HepG2 (cell line): ENCODE data around the gene TLN1. TPM values are rescaled to one million over a fixed set of nuclear protein-coding genes. Genes with fewer than 3 reads are reported as not detected.
A peak's percentile ranks its signal among the peaks of the same experiment; 100 is the strongest.

Experiments
- GABPA ChIP-seq, 2 experiments: IDR thresholded peaks; 2 replicates each; pipeline ENCODE4 v1.6.1; 2011 to 2016; ENCODE audit warnings: low read depth in 2 of 2, low read length in 1 of 2, missing biosample characterization in 1 of 2, missing genetic modification characterization in 1 of 2
- PTBP1 ChIP-seq: fragments of 200-400 bp; formaldehyde crosslinking; IDR thresholded peaks from 2 replicates; pipeline ENCODE4 v1.6.1; 2018; ENCODE audit warnings: low read length, low read depth; ENCODE audit not compliant: poor library complexity, severe bottlenecking
- RARG ChIP-seq: sonication (generic); formaldehyde crosslinking; IDR thresholded peaks from 2 replicates; pipeline ENCODE4 v1.4.0; 2020; ENCODE audit warnings: low read depth, mild to moderate bottlenecking, missing genetic modification reagents
- TMF1 ChIP-seq: sonication (generic); formaldehyde crosslinking; IDR thresholded peaks from 2 replicates; pipeline ENCODE4 v1.8.1; 2022; ENCODE audit warnings: low read depth, missing genetic modification reagents
- YY1 ChIP-seq: IDR thresholded peaks from 2 replicates; pipeline ENCODE4 v1.6.1; 2011; ENCODE audit warnings: low read length, low read depth, moderate library complexity, mild to moderate bottlenecking; ENCODE audit not compliant: insufficient read depth, insufficient replicate concordance
- ZKSCAN5 ChIP-seq: sonication (generic); formaldehyde crosslinking; IDR thresholded peaks from 2 replicates; pipeline ENCODE4 v1.5.1; 2020; ENCODE audit warnings: mild to moderate bottlenecking, missing genetic modification reagents
- ZNF121 ChIP-seq: sonication (generic); formaldehyde crosslinking; IDR thresholded peaks from 2 replicates; pipeline ENCODE4 v1.5.0; 2020; ENCODE audit warnings: mild to moderate bottlenecking, missing genetic modification reagents
- ZNF3 ChIP-seq: IDR thresholded peaks from 2 replicates; pipeline ENCODE4 v1.7.0; 2017; ENCODE audit warnings: inconsistent platforms
- ZNF34 ChIP-seq: sonication (generic); formaldehyde crosslinking; IDR thresholded peaks from 2 replicates; pipeline ENCODE4 v1.4.0; 2020; ENCODE audit warnings: mild to moderate bottlenecking, missing genetic modification reagents, borderline replicate concordance
- ZNF644 ChIP-seq: IDR thresholded peaks from 2 replicates; pipeline ENCODE4 v1.6.1; 2016; ENCODE audit warnings: low read depth
- polyA plus RNA-seq, 8 experiments: library from polyadenylated mRNA; depleted of rRNA in 3 of 8; stranded (reverse) in 7 of 8; unstranded in 1 of 8; fragments of >200 nt; fragmentation: Illumina TruSeq in 4 of 8; extraction: Trizol in 4 of 8; gene quantifications; 2 replicates each; pipeline versions ENCODE4 v1.2.1 to v1.2.3, GENCODE V29; 2011 to 2016; ENCODE audit warnings: low read depth in 4 of 8, missing spikeins in 1 of 8, mixed read lengths in 1 of 8; ENCODE audit not compliant: insufficient read depth in 1 of 8
- total RNA-seq, 5 experiments: library from RNA; depleted of rRNA; stranded (reverse); fragments of >200 nt; fragmentation: Illumina TruSeq; extraction: Trizol; gene quantifications; 2 replicates each; pipeline ENCODE4 v1.2.3, GENCODE V29; 2016; ENCODE audit warnings: low read depth in 1 of 5
- TF ChIP-seq, protein P1 (sequence below): sonication (generic); formaldehyde crosslinking; IDR thresholded peaks from 2 replicates; pipeline ENCODE4 v1.4.0; 2020; ENCODE audit warnings: missing genetic modification reagents, borderline replicate concordance
- TF ChIP-seq, protein P2 (sequence below): sonication (generic); formaldehyde crosslinking; IDR thresholded peaks from 2 replicates; pipeline ENCODE4 v1.8.0; 2022; ENCODE audit warnings: mild to moderate bottlenecking, missing genetic modification reagents
- TF ChIP-seq, protein P3 (sequence below): sonication (generic); formaldehyde crosslinking; conservative IDR thresholded peaks from 2 replicates; pipeline ENCODE4 v1.5.0; 2020; ENCODE audit warnings: missing genetic modification reagents
- TF ChIP-seq, protein P4 (sequence below): sonication (generic); formaldehyde crosslinking; IDR thresholded peaks from 2 replicates; pipeline ENCODE4 v1.5.1; 2020; ENCODE audit warnings: missing genetic modification reagents, mild to moderate bottlenecking, borderline replicate concordance
- TF ChIP-seq, protein P5 (sequence below), 2 experiments: sonication (generic) in 1 of 2; formaldehyde crosslinking in 1 of 2; IDR thresholded peaks; 2 replicates each; pipeline versions ENCODE4 v1.5.1 to v1.6.1; 2011 to 2020; ENCODE audit warnings: borderline replicate concordance in 1 of 2, low read depth in 1 of 2, low read length in 1 of 2, mild to moderate bottlenecking in 1 of 2, missing genetic modification reagents in 1 of 2, moderate library complexity in 1 of 2
- TF ChIP-seq, protein P6 (sequence below): IDR thresholded peaks from 2 replicates; pipeline ENCODE4 v1.6.1; 2016; ENCODE audit warnings: low read depth, borderline replicate concordance

Gene TLN1
- total and polyA plus RNA-seq, 2 of the 13 experiments (the other 11 are each of a cell fraction or from before 2014, with no cell fraction given), result 35.2 to 51.8 TPM

DNA sequence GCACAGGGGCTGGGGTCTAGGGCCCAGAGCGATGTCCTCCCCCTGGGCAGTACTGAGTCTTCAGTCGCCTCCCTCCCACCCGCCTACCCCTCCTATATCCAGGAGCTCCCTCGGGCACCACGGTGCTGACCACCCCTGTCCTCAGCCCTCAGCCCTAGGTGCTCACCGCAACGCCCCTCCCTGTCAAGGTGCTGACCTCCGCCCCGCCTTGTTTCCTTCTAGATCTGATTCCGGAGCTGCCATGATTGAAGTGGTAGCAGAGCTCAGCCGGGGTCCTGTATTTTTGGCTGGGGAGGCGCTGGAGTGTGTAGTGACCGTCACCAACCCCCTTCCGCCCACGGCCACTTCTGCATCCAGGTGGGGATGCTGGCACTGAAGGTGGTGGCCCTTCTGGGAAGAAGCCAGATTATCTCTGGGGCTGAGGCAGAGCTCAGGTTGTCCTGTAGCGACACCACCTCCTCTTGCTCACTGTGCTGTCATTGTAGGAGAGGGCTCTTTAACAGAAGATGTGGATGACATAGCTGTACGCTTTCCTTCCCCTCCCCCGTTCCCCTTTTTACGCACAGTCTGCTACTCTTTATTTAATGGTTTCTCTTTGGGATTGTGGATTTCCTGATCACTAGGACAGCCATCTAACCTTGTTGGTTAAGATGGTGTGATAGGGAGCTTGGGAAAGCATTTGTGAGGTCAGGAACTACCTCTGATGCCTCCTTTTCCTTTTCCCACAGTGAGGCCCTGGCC is 17.7 kb upstream of the TLN1 start (continued):
- TF ChIP-seq, protein P1, sequence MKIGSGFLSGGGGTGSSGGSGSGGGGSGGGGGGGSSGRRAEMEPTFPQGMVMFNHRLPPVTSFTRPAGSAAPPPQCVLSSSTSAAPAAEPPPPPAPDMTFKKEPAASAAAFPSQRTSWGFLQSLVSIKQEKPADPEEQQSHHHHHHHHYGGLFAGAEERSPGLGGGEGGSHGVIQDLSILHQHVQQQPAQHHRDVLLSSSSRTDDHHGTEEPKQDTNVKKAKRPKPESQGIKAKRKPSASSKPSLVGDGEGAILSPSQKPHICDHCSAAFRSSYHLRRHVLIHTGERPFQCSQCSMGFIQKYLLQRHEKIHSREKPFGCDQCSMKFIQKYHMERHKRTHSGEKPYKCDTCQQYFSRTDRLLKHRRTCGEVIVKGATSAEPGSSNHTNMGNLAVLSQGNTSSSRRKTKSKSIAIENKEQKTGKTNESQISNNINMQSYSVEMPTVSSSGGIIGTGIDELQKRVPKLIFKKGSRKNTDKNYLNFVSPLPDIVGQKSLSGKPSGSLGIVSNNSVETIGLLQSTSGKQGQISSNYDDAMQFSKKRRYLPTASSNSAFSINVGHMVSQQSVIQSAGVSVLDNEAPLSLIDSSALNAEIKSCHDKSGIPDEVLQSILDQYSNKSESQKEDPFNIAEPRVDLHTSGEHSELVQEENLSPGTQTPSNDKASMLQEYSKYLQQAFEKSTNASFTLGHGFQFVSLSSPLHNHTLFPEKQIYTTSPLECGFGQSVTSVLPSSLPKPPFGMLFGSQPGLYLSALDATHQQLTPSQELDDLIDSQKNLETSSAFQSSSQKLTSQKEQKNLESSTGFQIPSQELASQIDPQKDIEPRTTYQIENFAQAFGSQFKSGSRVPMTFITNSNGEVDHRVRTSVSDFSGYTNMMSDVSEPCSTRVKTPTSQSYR (CRISPR knock-in tag), result peak; percentile 28; the same call in 1 of the 2 replicates
- TF ChIP-seq, protein P2, sequence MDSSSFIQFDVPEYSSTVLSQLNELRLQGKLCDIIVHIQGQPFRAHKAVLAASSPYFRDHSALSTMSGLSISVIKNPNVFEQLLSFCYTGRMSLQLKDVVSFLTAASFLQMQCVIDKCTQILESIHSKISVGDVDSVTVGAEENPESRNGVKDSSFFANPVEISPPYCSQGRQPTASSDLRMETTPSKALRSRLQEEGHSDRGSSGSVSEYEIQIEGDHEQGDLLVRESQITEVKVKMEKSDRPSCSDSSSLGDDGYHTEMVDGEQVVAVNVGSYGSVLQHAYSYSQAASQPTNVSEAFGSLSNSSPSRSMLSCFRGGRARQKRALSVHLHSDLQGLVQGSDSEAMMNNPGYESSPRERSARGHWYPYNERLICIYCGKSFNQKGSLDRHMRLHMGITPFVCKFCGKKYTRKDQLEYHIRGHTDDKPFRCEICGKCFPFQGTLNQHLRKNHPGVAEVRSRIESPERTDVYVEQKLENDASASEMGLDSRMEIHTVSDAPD, result 0 out of 2 replicates have a peak, but pooled peaks have one; percentile 40
- TF ChIP-seq, protein P3, sequence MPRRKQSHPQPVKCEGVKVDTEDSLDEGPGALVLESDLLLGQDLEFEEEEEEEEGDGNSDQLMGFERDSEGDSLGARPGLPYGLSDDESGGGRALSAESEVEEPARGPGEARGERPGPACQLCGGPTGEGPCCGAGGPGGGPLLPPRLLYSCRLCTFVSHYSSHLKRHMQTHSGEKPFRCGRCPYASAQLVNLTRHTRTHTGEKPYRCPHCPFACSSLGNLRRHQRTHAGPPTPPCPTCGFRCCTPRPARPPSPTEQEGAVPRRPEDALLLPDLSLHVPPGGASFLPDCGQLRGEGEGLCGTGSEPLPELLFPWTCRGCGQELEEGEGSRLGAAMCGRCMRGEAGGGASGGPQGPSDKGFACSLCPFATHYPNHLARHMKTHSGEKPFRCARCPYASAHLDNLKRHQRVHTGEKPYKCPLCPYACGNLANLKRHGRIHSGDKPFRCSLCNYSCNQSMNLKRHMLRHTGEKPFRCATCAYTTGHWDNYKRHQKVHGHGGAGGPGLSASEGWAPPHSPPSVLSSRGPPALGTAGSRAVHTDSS (CRISPR knock-in tag), result no peak
- TF ChIP-seq PTBP1 (no peak), ZKSCAN5 (no peak), ZNF3 (no peak), GABPA (IDR thresholded peaks at IDR 0.05; ENCODE audit: low read depth, low read length) (peak; percentile 30; the same call in 1 of the 2 replicates), GABPA (CRISPR knock-in tag; IDR thresholded peaks at IDR 0.05; ENCODE audit: low read depth) (no peak; the same call in 1 of the 2 replicates), RARG (CRISPR knock-in tag) (no peak), ZNF34 (0 out of 2 replicates have a peak, but pooled peaks have one; percentile 69), ZNF644 (CRISPR knock-in tag) (no peak), TMF1 (CRISPR knock-in tag) (0 out of 2 replicates have a peak, but pooled peaks have one; percentile 6), YY1 (peak; percentile 73), ZNF121 (CRISPR knock-in tag) (no peak)
- TF ChIP-seq, protein P4, sequence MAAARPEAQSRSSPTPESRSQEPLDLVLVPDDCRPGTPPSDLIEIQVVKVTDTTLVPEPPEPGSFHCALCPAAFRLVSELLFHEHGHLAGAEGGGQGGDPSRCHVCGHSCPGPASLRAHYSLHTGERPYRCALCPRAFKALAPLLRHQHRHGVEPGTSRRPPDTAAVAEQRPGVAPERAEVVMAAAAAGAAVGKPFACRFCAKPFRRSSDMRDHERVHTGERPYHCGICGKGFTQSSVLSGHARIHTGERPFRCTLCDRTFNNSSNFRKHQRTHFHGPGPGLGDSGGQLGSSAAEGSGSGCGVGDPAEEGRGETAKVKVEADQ (CRISPR knock-in tag), result 0 out of 2 replicates have a peak, but pooled peaks have one; percentile 5
- TF ChIP-seq, protein P5, sequence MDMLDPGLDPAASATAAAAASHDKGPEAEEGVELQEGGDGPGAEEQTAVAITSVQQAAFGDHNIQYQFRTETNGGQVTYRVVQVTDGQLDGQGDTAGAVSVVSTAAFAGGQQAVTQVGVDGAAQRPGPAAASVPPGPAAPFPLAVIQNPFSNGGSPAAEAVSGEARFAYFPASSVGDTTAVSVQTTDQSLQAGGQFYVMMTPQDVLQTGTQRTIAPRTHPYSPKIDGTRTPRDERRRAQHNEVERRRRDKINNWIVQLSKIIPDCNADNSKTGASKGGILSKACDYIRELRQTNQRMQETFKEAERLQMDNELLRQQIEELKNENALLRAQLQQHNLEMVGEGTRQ (IDR thresholded peaks at IDR 0.05; ENCODE audit: low read depth, low read length), result no peak
- TF ChIP-seq, protein P5 (CRISPR knock-in tag; IDR thresholded peaks at IDR 0.05; ENCODE audit: borderline replicate concordance), result no peak
- TF ChIP-seq, protein P6, sequence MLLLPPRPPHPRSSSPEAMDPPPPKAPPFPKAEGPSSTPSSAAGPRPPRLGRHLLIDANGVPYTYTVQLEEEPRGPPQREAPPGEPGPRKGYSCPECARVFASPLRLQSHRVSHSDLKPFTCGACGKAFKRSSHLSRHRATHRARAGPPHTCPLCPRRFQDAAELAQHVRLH (CRISPR knock-in tag), result 0 out of 2 replicates have a peak, but pooled peaks have one; percentile 10
